CD1c-positive myeloid dendritic cell (primary cell): ENCODE data around the gene PROSER3.

Experiments used
- DNase-seq: peaks from one replicate; pipeline ENCODE4 v3.0.0-alpha.2; 2016; ENCODE audit errors: extremely low spot score

Gene PROSER3

GRCh38 chr19:35775298-35776101, 17.5 kb downstream of the PROSER3 start, which contains the start of gene ARHGAP33:
Gene ARHGAP33 (plus strand): TSS chr19:35775564. CDS start chr19:35775659, 95 bp downstream.
- DNase-seq: peak; percentile 100

GRCh38 chr19:35776102-35776788, 18.3 kb downstream of the PROSER3 start:
- DNase-seq: no peak

GRCh38 chr19:35777086-35777841, 19.3 kb downstream of the PROSER3 start:
- no peak for DNase-seq

GRCh38 chr19:35777961-35778360, 20.0 kb downstream of the PROSER3 start:
- no peak for DNase-seq

GRCh38 chr19:35779033-35779432, 21.1 kb downstream of the PROSER3 start:
- no peak for DNase-seq

- DNase-seq: no peak
Observed at GRCh38 chr19:35780058-35780457, 22.1 kb downstream of the PROSER3 start.

- no peak for DNase-seq
Observed at GRCh38 chr19:35780717-35781116, 22.7 kb downstream of the PROSER3 start.

GRCh38 chr19:35781650-35782049, 23.7 kb downstream of the PROSER3 start:
- DNase-seq: no peak

GRCh38 chr19:35782589-35782988, 24.6 kb downstream of the PROSER3 start:
- DNase-seq: no peak

- no peak for DNase-seq
Observed at GRCh38 chr19:35783469-35784434, 25.8 kb downstream of the PROSER3 start.

GRCh38 chr19:35784503-35785338, 26.7 kb downstream of the PROSER3 start:
- no peak for DNase-seq

- DNase-seq: no peak
Observed at GRCh38 chr19:35785339-35785627, 27.3 kb downstream of the PROSER3 start.

GRCh38 chr19:35786299-35787160, 28.6 kb downstream of the PROSER3 start:
- no peak for DNase-seq

- DNase-seq: no peak
Observed at GRCh38 chr19:35787227-35787799, 29.3 kb downstream of the PROSER3 start.

GRCh38 chr19:35788205-35788960, 30.4 kb downstream of the PROSER3 start:
- DNase-seq: no peak

GRCh38 chr19:35789195-35789977, 31.4 kb downstream of the PROSER3 start:
- DNase-seq: no peak
